Stimulated activated CD8-positive, alpha-beta memory T cell treated with anti-CD3 and anti-CD28 coated beads, Interleukin-15, amount 100 ng/mL, for 24 hours (primary cell): ENCODE results near the gene TNFRSF17.

Experiments
- DNase-seq: peaks from one replicate; pipeline ENCODE4 v3.0.0-alpha.2; 2020; ENCODE audit warnings: low read depth

The TNFRSF17 gene

GRCh38 chr16:12002447-12003006 lies 37.5 kb downstream of the TNFRSF17 start:
- DNase-seq = no peak

DNA sequence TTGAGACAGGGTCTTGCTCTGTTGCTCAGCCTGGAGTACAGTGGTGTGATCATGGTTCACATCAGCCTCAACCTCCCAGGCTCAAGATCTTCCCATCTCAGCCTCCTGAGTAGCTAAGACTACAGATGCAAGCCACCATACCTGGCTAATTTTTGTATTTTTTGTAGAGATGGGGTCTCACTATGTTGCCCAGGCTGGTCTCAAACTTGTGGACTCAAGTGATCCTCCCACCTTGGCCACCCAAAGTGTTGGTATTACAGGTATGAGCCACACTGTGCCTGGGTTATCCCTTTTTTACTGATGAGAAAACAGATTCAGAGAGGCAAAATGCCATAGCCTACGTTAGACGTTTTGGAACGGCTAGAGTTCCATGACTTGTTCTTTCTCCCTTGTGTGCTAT lies 41.6 kb downstream of the TNFRSF17 start:
- no peak for DNase-seq

DNA sequence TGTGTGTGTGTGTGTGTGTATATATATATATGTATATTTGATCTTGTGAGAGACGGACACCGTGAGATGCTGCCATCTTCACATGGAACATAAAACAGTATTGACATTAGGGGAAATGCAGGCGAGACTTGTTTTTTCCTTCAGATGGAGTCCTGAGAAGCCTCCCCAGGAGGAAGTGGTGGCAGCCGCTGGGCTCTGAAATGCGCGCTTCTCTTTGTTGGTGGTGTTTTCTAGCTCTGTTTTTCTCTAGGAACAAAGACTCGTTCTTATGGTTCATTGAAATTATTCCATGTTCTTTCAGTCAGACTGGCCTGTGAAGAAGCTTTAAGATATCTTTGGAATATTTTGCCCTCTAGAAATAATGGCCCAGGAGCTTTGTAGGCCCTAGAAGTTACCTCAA lies 44.5 kb downstream of the TNFRSF17 start:
- DNase-seq = no peak

DNA sequence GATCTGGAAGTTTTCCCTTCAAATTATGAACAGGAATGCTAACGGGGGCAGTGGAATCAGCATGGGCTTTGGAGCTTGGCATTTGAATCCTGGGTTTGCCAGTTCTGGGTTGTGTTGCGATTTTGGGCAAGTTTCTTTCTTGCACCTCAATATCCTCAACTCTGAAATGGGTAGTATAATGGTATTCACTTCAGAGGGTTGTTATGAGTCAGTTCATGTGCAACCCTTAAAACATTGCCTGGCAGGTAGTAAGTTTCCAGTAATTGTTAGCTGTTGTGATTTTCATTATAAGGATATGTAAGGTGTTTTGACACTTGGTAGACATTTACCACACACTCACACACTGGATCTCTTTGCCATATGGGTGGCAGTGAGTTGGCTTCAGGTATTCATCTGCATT lies 44.9 kb downstream of the TNFRSF17 start:
- no peak for DNase-seq

DNA sequence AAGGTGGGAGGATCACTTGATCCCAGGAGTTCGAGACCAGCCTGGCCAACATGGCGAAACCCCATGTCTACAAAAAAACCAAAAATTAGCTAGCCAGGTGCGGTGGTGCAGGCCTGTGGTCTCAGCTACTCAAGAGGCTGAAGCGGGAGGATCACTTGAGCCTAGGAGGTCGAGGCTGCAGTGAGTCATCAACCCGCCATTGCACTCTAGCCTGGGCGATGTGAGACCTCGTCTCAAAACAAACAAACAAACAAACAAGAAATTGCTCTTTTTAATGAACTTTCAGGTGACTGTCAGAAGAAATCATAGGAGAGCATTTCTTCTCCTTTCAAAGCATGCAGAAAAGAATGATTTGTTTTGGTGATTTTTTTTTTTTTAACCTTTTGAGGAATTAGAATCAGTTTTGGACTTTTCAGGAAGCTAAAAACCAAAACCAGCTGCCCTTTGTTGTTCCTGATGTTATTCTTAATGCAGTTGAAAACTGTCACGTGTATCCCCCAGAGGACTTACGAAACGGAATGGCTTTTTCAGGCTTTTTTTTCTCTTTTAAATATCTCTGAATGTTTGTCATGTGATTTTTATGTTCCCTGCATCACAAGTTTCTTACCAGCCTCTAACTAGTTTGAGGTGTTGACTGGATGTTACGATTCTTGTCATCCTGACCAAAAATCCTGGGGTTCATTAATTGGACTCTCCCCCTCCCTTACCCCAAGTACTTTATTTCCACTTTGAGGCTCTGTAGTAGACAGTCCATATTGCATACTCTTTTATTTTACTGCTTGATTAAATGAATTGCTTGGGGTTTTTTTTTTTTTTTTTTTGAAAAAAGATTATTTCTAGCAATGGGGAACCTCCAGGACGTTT lies 45.6 kb downstream of the TNFRSF17 start:
- DNase-seq = no peak

- DNase-seq = no peak
Measured at GRCh38 chr16:12011565-12011964, 46.6 kb downstream of the TNFRSF17 start.

DNA sequence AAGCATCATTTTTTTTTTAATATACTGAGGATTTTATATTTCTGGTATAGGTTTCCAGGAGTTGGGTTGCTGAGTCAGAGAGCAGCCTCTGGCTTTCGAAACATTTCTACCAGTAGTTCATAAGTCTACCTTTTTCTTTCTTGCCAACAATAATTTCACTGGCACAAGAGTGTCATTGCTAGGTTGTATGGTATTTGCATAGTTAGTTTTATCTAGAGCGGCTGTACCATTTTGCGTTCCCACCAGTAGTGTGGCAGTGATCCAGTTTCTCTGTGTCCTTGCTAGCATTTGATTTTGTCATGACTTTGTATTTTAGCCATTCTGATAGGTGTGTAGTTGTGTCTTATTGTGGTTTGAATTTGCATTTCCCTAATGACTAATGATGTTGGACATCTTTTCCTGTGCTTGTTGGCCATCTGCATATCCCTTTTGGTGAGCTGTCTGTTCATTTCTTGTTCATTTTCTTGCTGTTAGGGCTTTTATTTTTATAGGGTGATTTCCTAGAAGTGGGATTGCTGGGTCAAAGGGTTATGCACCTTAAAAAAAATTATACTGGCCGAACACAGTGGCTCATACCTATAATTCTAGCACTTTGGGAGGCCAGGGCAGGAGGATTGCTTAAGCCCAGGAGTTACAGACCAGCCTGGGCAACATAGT lies 51.4 kb downstream of the TNFRSF17 start:
- no peak for DNase-seq

DNA sequence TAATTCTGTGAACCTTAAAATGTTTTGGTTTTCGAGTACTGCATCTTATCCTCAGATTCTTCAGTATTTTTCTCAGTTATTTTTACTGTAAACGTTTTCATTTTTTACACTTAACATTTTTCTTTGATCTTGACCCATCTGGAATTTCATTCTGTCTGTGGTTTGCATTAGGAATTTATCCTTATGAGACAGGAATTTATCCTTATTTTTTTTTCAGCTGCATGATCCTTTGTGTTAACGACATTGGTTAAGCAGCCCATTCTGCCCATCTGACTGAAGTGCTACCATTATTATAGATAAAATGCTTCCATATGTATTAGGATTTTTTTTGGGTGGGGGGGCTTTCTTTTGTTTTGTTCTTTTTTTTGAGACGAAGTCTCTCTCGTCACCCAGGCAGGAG lies 52.5 kb downstream of the TNFRSF17 start:
- no peak for DNase-seq
